Trophoblast cell (in vitro differentiated cells and primary cell): Measurements from ENCODE around the gene CACNA1G.

Source experiments
- DNase-seq, 2 donors: peaks; one replicate each; pipeline ENCODE4 v3.0.0-alpha.2; 2016
- H2AFZ ChIP-seq: 2 replicates; pipeline ENCODE4 v1.6.1; 2013; ENCODE audit warnings: low read length, moderate library complexity, mild to moderate bottlenecking; ENCODE audit not compliant: insufficient read depth, poor library complexity
- H2AK5ac ChIP-seq: 2 replicates; pipeline ENCODE4 v1.6.1; 2013; ENCODE audit warnings: mild to moderate bottlenecking, low read length
- H2BK120ac ChIP-seq: 2 replicates; pipeline ENCODE4 v1.6.1; 2013; ENCODE audit warnings: low read length, mild to moderate bottlenecking, moderate library complexity; ENCODE audit not compliant: insufficient read depth, poor library complexity
- H2BK12ac ChIP-seq: 2 replicates; pipeline ENCODE4 v1.6.1; 2013; ENCODE audit warnings: mild to moderate bottlenecking, low read length, moderate library complexity
- H2BK5ac ChIP-seq: 2 replicates; pipeline ENCODE4 v1.6.1; 2013; ENCODE audit warnings: low read length, low read depth, moderate library complexity, mild to moderate bottlenecking; ENCODE audit not compliant: poor library complexity
- H3K14ac ChIP-seq: 2 replicates; pipeline ENCODE4 v1.6.1; 2013; ENCODE audit warnings: mild to moderate bottlenecking, low read length
- H3K18ac ChIP-seq: 2 replicates; pipeline ENCODE4 v1.6.1; 2013; ENCODE audit warnings: mild to moderate bottlenecking, low read length
- H3K23ac ChIP-seq: 2 replicates; pipeline ENCODE4 v1.6.1; 2013; ENCODE audit warnings: low read length
- H3K27ac ChIP-seq: 2 replicates; pipeline ENCODE4 v1.5.1; 2013; ENCODE audit warnings: low read depth, mild to moderate bottlenecking, inconsistent platforms, low read length, moderate library complexity
- H3K27me3 ChIP-seq: 2 replicates; pipeline ENCODE4 v1.6.1; 2013; ENCODE audit warnings: inconsistent platforms, mild to moderate bottlenecking, low read length, moderate library complexity; ENCODE audit not compliant: insufficient read depth
- H3K36me3 ChIP-seq, 2 experiments: 1 replicate in 1 of 2; 2 replicates in 1 of 2; pipeline ENCODE4 v1.6.1; 2013; ENCODE audit warnings: low read length in 2 of 2, mild to moderate bottlenecking in 2 of 2, moderate library complexity in 1 of 2; ENCODE audit not compliant: insufficient read depth in 2 of 2, control insufficient read depth in 1 of 2
- H3K4ac ChIP-seq: 2 replicates; pipeline ENCODE4 v1.6.1; 2013; ENCODE audit warnings: low read depth, mild to moderate bottlenecking, low read length, moderate library complexity
- H3K4me1 ChIP-seq, 2 experiments: 1 replicate in 1 of 2; 2 replicates in 1 of 2; pipeline ENCODE4 v1.6.1; 2013; ENCODE audit warnings: low read length in 2 of 2, mild to moderate bottlenecking in 2 of 2, moderate library complexity in 1 of 2; ENCODE audit not compliant: insufficient read depth in 2 of 2, control insufficient read depth in 1 of 2
- H3K4me2 ChIP-seq: 2 replicates; pipeline ENCODE4 v1.6.1; 2013; ENCODE audit warnings: inconsistent platforms, mild to moderate bottlenecking, low read length, moderate library complexity
- H3K4me3 ChIP-seq: 2 replicates; pipeline ENCODE4 v1.5.1; 2013; ENCODE audit warnings: mild to moderate bottlenecking, low read depth, low read length, inconsistent platforms
- H3K79me1 ChIP-seq: one replicate; pipeline ENCODE4 v1.6.1; 2013; ENCODE audit warnings: low read length
- H3K79me2 ChIP-seq: 2 replicates; pipeline ENCODE4 v1.6.1; 2013; ENCODE audit warnings: low read length, mild to moderate bottlenecking; ENCODE audit not compliant: control insufficient read depth, insufficient read depth, poor library complexity
- H3K9ac ChIP-seq: 2 replicates; pipeline ENCODE4 v1.6.1; 2013; ENCODE audit warnings: mild to moderate bottlenecking, low read length
- H3K9me3 ChIP-seq: 2 replicates; pipeline ENCODE4 v1.6.1; 2013; ENCODE audit warnings: low read depth, mild to moderate bottlenecking, control low read depth, inconsistent platforms, low read length; ENCODE audit not compliant: insufficient read depth
- H4K12ac ChIP-seq: 2 replicates; pipeline ENCODE4 v1.6.1; 2013; ENCODE audit warnings: low read depth, mild to moderate bottlenecking, low read length, moderate library complexity
- H4K8ac ChIP-seq: 2 replicates; pipeline ENCODE4 v1.6.1; 2013; ENCODE audit warnings: low read depth, mild to moderate bottlenecking, low read length, moderate library complexity
- H4K91ac ChIP-seq: one replicate; pipeline ENCODE4 v1.6.1; 2013; ENCODE audit warnings: low read depth, mild to moderate bottlenecking, low read length, moderate library complexity
- WGBS: extraction: QIAGEN DNeasy Blood & Tissue Kit; methylation state at CpG from one replicate; pipeline ENCODE4 v1.1.7; 2013; ENCODE audit warnings: missing lambda C conversion rate; ENCODE audit not compliant: insufficient read length, insufficient coverage; ENCODE audit errors: extremely low coverage; 5-methylcytosine and 5-hydroxymethylcytosine counted together

CACNA1G gene

GRCh38 chr17:50675627-50676026, 115.1 kb downstream of the CACNA1G start:
- no CpG with 5 or more reads among the region's 7 CpGs for WGBS
- DNase-seq = no peak
- no peaks in the 10 kb centered on the region for H3K79me1 ChIP-seq

DNA sequence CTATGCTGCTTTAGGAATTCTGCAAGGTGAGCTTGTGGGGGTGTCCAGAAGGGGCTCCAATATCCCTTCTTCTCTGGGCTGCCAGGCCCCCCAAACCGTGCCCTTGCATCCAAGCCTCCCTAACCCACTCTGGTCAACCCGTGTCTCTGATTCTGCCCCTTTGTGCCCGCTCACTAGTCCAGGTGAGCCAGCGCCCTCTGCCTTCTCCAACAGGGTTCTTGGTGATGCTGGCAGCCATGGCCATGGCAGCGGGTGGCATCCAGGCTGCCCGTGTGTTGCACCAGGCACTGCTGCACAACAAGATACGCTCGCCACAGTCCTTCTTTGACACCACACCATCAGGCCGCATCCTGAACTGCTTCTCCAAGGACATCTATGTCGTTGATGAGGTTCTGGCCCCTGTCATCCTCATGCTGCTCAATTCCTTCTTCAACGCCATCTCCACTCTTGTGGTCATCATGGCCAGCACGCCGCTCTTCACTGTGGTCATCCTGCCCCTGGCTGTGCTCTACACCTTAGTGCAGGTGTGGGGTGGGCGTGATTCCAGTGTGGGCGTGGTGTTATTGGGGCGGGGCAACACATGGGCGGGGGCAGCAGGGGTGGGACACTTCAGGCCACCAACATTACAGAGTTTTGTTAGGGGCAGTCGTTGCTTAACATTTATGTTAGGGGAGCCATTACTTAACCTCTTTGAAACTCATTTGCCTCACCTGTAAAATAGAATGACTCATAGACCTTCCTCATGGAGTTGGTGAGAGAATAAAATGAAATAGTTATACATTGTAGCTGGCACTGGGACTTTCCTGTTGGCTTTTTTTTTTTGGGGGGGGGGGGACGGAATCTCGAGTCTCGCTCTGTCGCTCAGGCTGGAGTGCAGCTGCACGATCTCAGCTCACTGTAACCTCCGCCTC, 115.8 kb downstream of the CACNA1G start:
- Histone ChIP-seq H3K18ac (no peak overlapping the region), H4K8ac (no peak overlapping the region), H3K36me3 (no peaks in the 10 kb centered on the region), H3K4me1 (no peaks in the 10 kb centered on the region), H2BK5ac (no peak overlapping the region), H4K91ac (no peak overlapping the region), H3K9me3 (no peaks in the 10 kb centered on the region), H3K9ac (no peak overlapping the region), H3K4me2 (no peak overlapping the region), H3K4me3 (no peak overlapping the region), H3K4ac (no peak overlapping the region), H3K79me1 (no peaks in the 10 kb centered on the region), H4K12ac (no peak overlapping the region), H2AK5ac (no peak overlapping the region), H2AFZ (no peak overlapping the region), H3K79me2 (no peaks in the 10 kb centered on the region), H3K23ac (no peak overlapping the region), H3K27me3 (no peaks in the 10 kb centered on the region), H2BK120ac (no peak overlapping the region), H3K27ac (no peak overlapping the region), H3K14ac (no peak overlapping the region), H2BK12ac (no peak overlapping the region)
- no CpG with 5 or more reads among the region's 24 CpGs for whole genome bisulfite sequencing
- DNase-seq = no peak

More at GRCh38 chr17:50675627-50676026, 115.1 kb downstream of the CACNA1G start:
- Histone ChIP-seq H3K27me3 (no peaks in the 10 kb centered on the region), H4K8ac (no peak overlapping the region), H3K14ac (no peak overlapping the region), H3K79me2 (no peaks in the 10 kb centered on the region), H3K9me3 (no peaks in the 10 kb centered on the region), H4K12ac (no peak overlapping the region), H2AFZ (no peak overlapping the region), H4K91ac (no peak overlapping the region), H2BK5ac (no peak overlapping the region), H3K18ac (no peak overlapping the region), H3K23ac (no peak overlapping the region), H2BK120ac (no peak overlapping the region), H3K9ac (no peak overlapping the region), H2AK5ac (no peak overlapping the region), H3K4me3 (no peak overlapping the region), H3K4me2 (no peak overlapping the region), H3K4me1 (no peaks in the 10 kb centered on the region), H3K4ac (no peak overlapping the region), H3K27ac (no peak overlapping the region), H2BK12ac (no peak overlapping the region), H3K36me3 (no peaks in the 10 kb centered on the region)
